Measurements from ENCODE around the gene TMPRSS13.
A peak's percentile ranks its signal among the peaks of the same experiment; 100 is the strongest.
"Not testable (repeated sequence)": the region's sequence is repeated elsewhere in the genome, so short reads cannot be mapped to it uniquely, and the experiment has no call there.

TMPRSS13 gene

GRCh38 chr11:117869604-117870003, 59.6 kb downstream of the TMPRSS13 start:
- no peak for DNase-seq

- DNase-seq: peak; percentile 59
Measured at GRCh38 chr11:117868815-117869561, 60.2 kb downstream of the TMPRSS13 start.

GRCh38 chr11:117868088-117868487, 61.1 kb downstream of the TMPRSS13 start:
- no peak for DNase-seq

GRCh38 chr11:117866526-117866925, 62.7 kb downstream of the TMPRSS13 start:
- no peak for DNase-seq

GRCh38 chr11:117865546-117865945, 63.7 kb downstream of the TMPRSS13 start:
- DNase-seq: not testable (repeated sequence)

GRCh38 chr11:117863383-117863782, 65.8 kb downstream of the TMPRSS13 start:
- no peak for DNase-seq

GRCh38 chr11:117862753-117863152, 66.4 kb downstream of the TMPRSS13 start:
- DNase-seq: no peak

- DNase-seq: no peak
Measured at GRCh38 chr11:117862019-117862725, 67.0 kb downstream of the TMPRSS13 start.

GRCh38 chr11:117861151-117862018, 67.8 kb downstream of the TMPRSS13 start:
- peak; percentile 97 for DNase-seq

- no peak for DNase-seq
Measured at GRCh38 chr11:117860139-117860538, 69.1 kb downstream of the TMPRSS13 start.

- no peak for DNase-seq
Measured at GRCh38 chr11:117859488-117860112, 69.6 kb downstream of the TMPRSS13 start.

- no peak for DNase-seq
Measured at GRCh38 chr11:117859061-117859460, 70.1 kb downstream of the TMPRSS13 start.

- no peak for DNase-seq
Measured at GRCh38 chr11:117857734-117858414, 71.3 kb downstream of the TMPRSS13 start.

GRCh38 chr11:117855912-117856651, 73.1 kb downstream of the TMPRSS13 start:
- no peak for DNase-seq

- DNase-seq: no peak
Measured at GRCh38 chr11:117855186-117855845, 73.9 kb downstream of the TMPRSS13 start.

- no peak for DNase-seq
Measured at GRCh38 chr11:117852309-117852708, 76.9 kb downstream of the TMPRSS13 start.

- DNase-seq: no peak
Measured at GRCh38 chr11:117851852-117852251, 77.3 kb downstream of the TMPRSS13 start.

- no peak for DNase-seq
Measured at GRCh38 chr11:117851106-117851505, 78.1 kb downstream of the TMPRSS13 start.

Measured in NCI-H510A treated with DMSO at 0.1 percent for 48 hours (cell line).